ENCODE data around the gene HOMEZ.
"Not testable (repeated sequence)": the region's sequence is repeated elsewhere in the genome, so short reads cannot be mapped to it uniquely, and the experiment has no call there.

The HOMEZ gene

GRCh38 chr14:23228812-23229211 lies 57.1 kb downstream of the HOMEZ start:
- no peak overlapping the region for H3K4me3 ChIP-seq (replicated peaks; ENCODE audit: low read depth, low read length)
- no peak for TF ChIP-seq CTCF (IDR thresholded peaks at IDR 0.05; ENCODE audit: low read depth, low read length, missing control alignments)
- DNase-seq (ENCODE audit: extremely low read depth, low read depth) = no peak

- TF ChIP-seq CTCF (IDR thresholded peaks at IDR 0.05; ENCODE audit: low read depth, low read length, missing control alignments) = no peak
- no peak for DNase-seq (ENCODE audit: extremely low read depth, low read depth)
- H3K4me3 ChIP-seq (replicated peaks; ENCODE audit: low read depth, low read length) = no peak overlapping the region
Measured at GRCh38 chr14:23227566-23227965, 58.4 kb downstream of the HOMEZ start.

GRCh38 chr14:23224958-23225357 lies 61.0 kb downstream of the HOMEZ start:
- H3K4me3 ChIP-seq (replicated peaks; ENCODE audit: low read depth, low read length); DNase-seq (ENCODE audit: extremely low read depth, low read depth): not testable (repeated sequence)

All from HFF-Myc (cell line).